Right lobe of liver (tissue), 6 donors: ENCODE results near the gene ATMIN. TPM values are rescaled to one million over a fixed set of nuclear protein-coding genes. Genes with fewer than 3 reads are reported as not detected.
A peak's percentile ranks its signal among the peaks of the same experiment; 100 is the strongest.

Source experiments
- ATAC-seq, 4 donors: fragments of 200-7000 bp; cut with Tn5 transposase; one replicate each; pipeline ENCODE4 v1.9.1; 2020; ENCODE audit warnings: mild to moderate bottlenecking in 4 of 4, moderate library complexity in 4 of 4
- DNase-seq, 3 donors: peaks; one replicate each; pipeline ENCODE4 v3.0.0-alpha.2; 2020
- H3K27ac ChIP-seq, 3 donors: fragments of 200-600 bp; one replicate each; pipeline ENCODE4 v1.8.0; 2022
- H3K27me3 ChIP-seq, 2 donors: fragments of 200-600 bp; one replicate each; pipeline ENCODE4 v1.8.0; 2022
- H3K36me3 ChIP-seq, 4 donors: fragments of 200-600 bp; sonication (generic) in 1 of 4; one replicate each; pipeline versions ENCODE4 v1.5.1 to v1.8.0; 2017 to 2022; ENCODE audit warnings: control low read depth in 1 of 4
- H3K4me1 ChIP-seq, 4 donors: fragments of 200-600 bp; sonication (generic) in 1 of 4; one replicate each; pipeline versions ENCODE4 v1.5.1 to v1.8.0; 2017 to 2022; ENCODE audit warnings: control low read depth in 1 of 4
- H3K4me3 ChIP-seq, 3 donors: fragments of 200-600 bp; one replicate each; pipeline ENCODE4 v1.8.0; 2022
- H3K9me3 ChIP-seq, 4 donors: fragments of 200-600 bp; sonication (generic) in 1 of 4; one replicate each; pipeline versions ENCODE4 v1.5.1 to v1.8.0; 2017 to 2022; ENCODE audit warnings: control low read depth in 1 of 4
- CTCF ChIP-seq, 4 donors: fragments of 200-600 bp in 3 of 4; fragments of 450-650 bp in 1 of 4; IDR thresholded peaks; one replicate each; pipeline versions ENCODE4 v1.5.1 to v1.8.0; 2016 to 2022; ENCODE audit warnings: antibody characterized with exemption in 4 of 4, mild to moderate bottlenecking in 2 of 4
- POLR2A ChIP-seq: fragments of 450-650 bp; IDR thresholded peaks from one replicate; pipeline ENCODE4 v1.6.1; 2017; ENCODE audit warnings: antibody characterized with exemption, mild to moderate bottlenecking
- WGBS: methylation state at CpG from one replicate; pipeline ENCODE4 v1.1.6; 2018; ENCODE audit warnings: low coverage, low lambda C conversion rate; ENCODE audit not compliant: insufficient coverage; ENCODE audit errors: missing lambda C conversion rate; 5-methylcytosine and 5-hydroxymethylcytosine counted together
- intact Hi-C, 2 donors: fragments of 100-400 bp; cut with DNase I; formaldehyde crosslinking; loops; one replicate each; pipeline versions ENCODE4 v1.11.2 to v1.14.1; 2022
- total RNA-seq, 6 experiments: library from RNA; depleted of rRNA in 2 of 6; stranded (reverse); fragments of >200 nt in 2 of 6; fragmentation: NEBNext Ultra II Directional in 3 of 6; extraction: Animal tissue kit (Norgen Biotek cat#: 25700) in 3 of 6; gene quantifications; one replicate each; pipeline versions ENCODE4 v1.1.0 to v1.2.4, GENCODE V29; 2016 to 2023
- donor health status: DM: no; HTN: yes; CAD: no.
- donor health status: DM: no; HTN: no; CAD: no.
- donor health status: DM: no; HTN: no; CAD: no.
- donor health status: DM: no; HTN: yes; CAD: no.
- donor health status: DM: no; HTN: yes; CAD: no.

The ATMIN gene
- total RNA-seq, 6 experiments from 2014 or later: 12.8 to 15.5 (median 14.6) TPM

- intact Hi-C loops: no loop called here
- ATAC-seq: peak; percentile 97 to 98 (median 98)
- peak; percentile 87 for TF ChIP-seq POLR2A
- no peak for TF ChIP-seq CTCF (IDR thresholded peaks at IDR 0.05)
Measured at GRCh38 chr16:81077076-81077940, 41.7 kb downstream of the ATMIN start, which contains the start of gene C16orf46. C16orf46 (minus strand) TSS chr16:81077238; CDS start chr16:81063955, 13,283 bp downstream.

GRCh38 chr16:81080233-81080632 lies 44.6 kb downstream of the ATMIN start:
- Histone ChIP-seq H3K27me3 (no peaks in the 10 kb centered on the region), H3K9me3 (no peaks in the 10 kb centered on the region), H3K4me3 (no peak overlapping the region), H3K27ac (no peak overlapping the region), H3K4me1 (peaks cover 0 to 4% (median 2%) of the 10 kb centered on the region in 4 donors), H3K36me3 (peaks cover 0 to 2% (median 0%) of the 10 kb centered on the region in 4 donors)
- no peak for ATAC-seq
- intact Hi-C loops: no loop called here
- TF ChIP-seq POLR2A (no peak), CTCF (IDR thresholded peaks at IDR 0.05) (no peak)
- 80% methylated on average over 1 of the region's 1 CpG for WGBS
- no peak for DNase-seq

More at GRCh38 chr16:81077076-81077940, 41.7 kb downstream of the ATMIN start, which contains the start of gene C16orf46:
- H3K4me1 ChIP-seq: peaks cover 0 to 4% (median 2%) of the 10 kb centered on the region in 4 donors
- peak within 1 kb of the TSS; percentile 69 to 86 (median 75) for H3K4me3 ChIP-seq
- H3K27ac ChIP-seq: peak within 1 kb of the TSS; percentile 70 to 93 (median 91)
- peak; percentile 96 to 99 (median 97) for DNase-seq
- H3K36me3 ChIP-seq: no peaks in the 10 kb centered on the region
- H3K9me3 ChIP-seq: no peaks in the 10 kb centered on the region
- no peaks in the 10 kb centered on the region for H3K27me3 ChIP-seq
- WGBS: 21% methylated on average over 29 of the region's 59 CpGs

- no peak for ATAC-seq
- intact Hi-C loops: no loop called here
- Histone ChIP-seq H3K4me1 (peaks cover 0 to 4% (median 2%) of the 10 kb centered on the region in 4 donors), H3K36me3 (peaks cover 0 to 2% (median 0%) of the 10 kb centered on the region in 4 donors), H3K4me3 (no peak overlapping the region), H3K27me3 (no peaks in the 10 kb centered on the region), H3K27ac (no peak overlapping the region), H3K9me3 (no peaks in the 10 kb centered on the region)
- TF ChIP-seq POLR2A (no peak), CTCF (IDR thresholded peaks at IDR 0.05) (no peak)
- no peak for DNase-seq
- WGBS: 73% methylated on average over 4 of the region's 4 CpGs
Measured at GRCh38 chr16:81081014-81081413, 45.4 kb downstream of the ATMIN start.

GRCh38 chr16:81088836-81089235 lies 53.2 kb downstream of the ATMIN start:
- H3K4me1 ChIP-seq: peaks cover 0 to 20% (median 7%) of the 10 kb centered on the region in 4 donors
- H3K9me3 ChIP-seq: no peaks in the 10 kb centered on the region
- TF ChIP-seq CTCF (IDR thresholded peaks at IDR 0.05) (no peak), POLR2A (no peak)
- H3K27me3 ChIP-seq: no peaks in the 10 kb centered on the region
- no peak overlapping the region for H3K4me3 ChIP-seq
- no peaks in the 10 kb centered on the region for H3K36me3 ChIP-seq
- intact Hi-C loops: no loop called here
- ATAC-seq (no peak), DNase-seq (no peak)
- no peak overlapping the region for H3K27ac ChIP-seq
- WGBS: 94% methylated on average over 5 of the region's 5 CpGs
